ENCODE measurements around the gene SGCD.

Gene SGCD

GRCh38 chr5:156497804-156498208 lies 170.8 kb downstream of the SGCD start:
- Histone ChIP-seq H3K9me3 (ENCODE audit: severe bottlenecking) (peaks cover 1% of the 10 kb centered on the region), H3K4me3 (ENCODE audit: severe bottlenecking) (no peak overlapping the region), H3K27ac (ENCODE audit: poor library complexity, severe bottlenecking) (no peak overlapping the region), H3K36me3 (ENCODE audit: low read depth) (no peaks in the 10 kb centered on the region), H3K4me1 (ENCODE audit: insufficient read depth, poor library complexity, severe bottlenecking) (no peaks in the 10 kb centered on the region), H3K27me3 (ENCODE audit: insufficient read depth, poor library complexity, severe bottlenecking) (no peaks in the 10 kb centered on the region)
- DNase-seq (ENCODE audit: low spot score) (no peak), ATAC-seq (ENCODE audit: low read depth) (no peak)
- no peak for TF ChIP-seq CTCF (IDR thresholded peaks at IDR 0.05; ENCODE audit: poor library complexity, severe bottlenecking)

- Histone ChIP-seq H3K9me3 (ENCODE audit: severe bottlenecking) (peaks cover 1% of the 10 kb centered on the region), H3K4me3 (ENCODE audit: severe bottlenecking) (no peak overlapping the region), H3K27ac (ENCODE audit: poor library complexity, severe bottlenecking) (no peak overlapping the region), H3K36me3 (ENCODE audit: low read depth) (no peaks in the 10 kb centered on the region), H3K4me1 (ENCODE audit: insufficient read depth, poor library complexity, severe bottlenecking) (no peaks in the 10 kb centered on the region), H3K27me3 (ENCODE audit: insufficient read depth, poor library complexity, severe bottlenecking) (no peaks in the 10 kb centered on the region)
- no peak for ATAC-seq (ENCODE audit: low read depth)
- no peak for TF ChIP-seq CTCF (IDR thresholded peaks at IDR 0.05; ENCODE audit: poor library complexity, severe bottlenecking)
- DNase-seq (ENCODE audit: low spot score): no peak
These were observed 171.4 kb downstream of the SGCD start for GRCh38 chr5:156498226-156498980.

GRCh38 chr5:156500755-156501154 lies 173.8 kb downstream of the SGCD start:
- Histone ChIP-seq H3K36me3 (ENCODE audit: low read depth) (no peaks in the 10 kb centered on the region), H3K4me1 (ENCODE audit: insufficient read depth, poor library complexity, severe bottlenecking) (no peaks in the 10 kb centered on the region), H3K27me3 (ENCODE audit: insufficient read depth, poor library complexity, severe bottlenecking) (no peaks in the 10 kb centered on the region), H3K4me3 (ENCODE audit: severe bottlenecking) (no peak overlapping the region), H3K9me3 (ENCODE audit: severe bottlenecking) (peaks cover 1% of the 10 kb centered on the region), H3K27ac (ENCODE audit: poor library complexity, severe bottlenecking) (no peak overlapping the region)
- ATAC-seq (ENCODE audit: low read depth) (no peak), DNase-seq (ENCODE audit: low spot score) (no peak)
- no peak for TF ChIP-seq CTCF (IDR thresholded peaks at IDR 0.05; ENCODE audit: poor library complexity, severe bottlenecking)

GRCh38 chr5:156505101-156505500 lies 178.1 kb downstream of the SGCD start:
- peaks cover 5% of the 10 kb centered on the region for H3K4me1 ChIP-seq (ENCODE audit: insufficient read depth, poor library complexity, severe bottlenecking)
- H3K4me3 ChIP-seq (ENCODE audit: severe bottlenecking): no peak overlapping the region
- ATAC-seq (ENCODE audit: low read depth) (no peak), DNase-seq (ENCODE audit: low spot score) (no peak)
- H3K9me3 ChIP-seq (ENCODE audit: severe bottlenecking): peaks cover 4% of the 10 kb centered on the region
- no peak overlapping the region for H3K27ac ChIP-seq (ENCODE audit: poor library complexity, severe bottlenecking)
- H3K27me3 ChIP-seq (ENCODE audit: insufficient read depth, poor library complexity, severe bottlenecking): peaks cover 5% of the 10 kb centered on the region
- TF ChIP-seq CTCF (IDR thresholded peaks at IDR 0.05; ENCODE audit: poor library complexity, severe bottlenecking): no peak
- H3K36me3 ChIP-seq (ENCODE audit: low read depth): no peaks in the 10 kb centered on the region

GRCh38 chr5:156513123-156513815 lies 186.3 kb downstream of the SGCD start:
- no peaks in the 10 kb centered on the region for H3K4me1 ChIP-seq (ENCODE audit: insufficient read depth, poor library complexity, severe bottlenecking)
- H3K36me3 ChIP-seq (ENCODE audit: low read depth): no peaks in the 10 kb centered on the region
- no peak overlapping the region for H3K27ac ChIP-seq (ENCODE audit: poor library complexity, severe bottlenecking)
- H3K4me3 ChIP-seq (ENCODE audit: severe bottlenecking): no peak overlapping the region
- DNase-seq (ENCODE audit: low spot score) (no peak), ATAC-seq (ENCODE audit: low read depth) (no peak)
- TF ChIP-seq CTCF (IDR thresholded peaks at IDR 0.05; ENCODE audit: poor library complexity, severe bottlenecking): no peak
- H3K27me3 ChIP-seq (ENCODE audit: insufficient read depth, poor library complexity, severe bottlenecking): peaks cover 5% of the 10 kb centered on the region
- H3K9me3 ChIP-seq (ENCODE audit: severe bottlenecking): peaks cover 8% of the 10 kb centered on the region
